HFF-Myc (cell line): Measurements from ENCODE around the gene STXBP5.

Experiments used
- DNase-seq: peaks from one replicate; pipeline ENCODE4 v3.0.0-alpha.2; 2011; ENCODE audit warnings: low read depth; ENCODE audit errors: extremely low read depth
- H3K4me3 ChIP-seq: replicated peaks from 2 replicates; pipeline ENCODE4 v1.5.1; 2011; ENCODE audit warnings: low read depth, mild to moderate bottlenecking, control low read depth, low read length
- TF ChIP-seq, protein P1 (sequence below): IDR thresholded peaks from 2 replicates; pipeline ENCODE4 v1.5.1; 2012; ENCODE audit warnings: mild to moderate bottlenecking, low read depth, low read length, control low read depth; ENCODE audit errors: missing control alignments

Gene STXBP5

GRCh38 chr6:147231589-147231988, 27.4 kb downstream of the STXBP5 start:
- DNase-seq = no peak
- TF ChIP-seq, protein P1, sequence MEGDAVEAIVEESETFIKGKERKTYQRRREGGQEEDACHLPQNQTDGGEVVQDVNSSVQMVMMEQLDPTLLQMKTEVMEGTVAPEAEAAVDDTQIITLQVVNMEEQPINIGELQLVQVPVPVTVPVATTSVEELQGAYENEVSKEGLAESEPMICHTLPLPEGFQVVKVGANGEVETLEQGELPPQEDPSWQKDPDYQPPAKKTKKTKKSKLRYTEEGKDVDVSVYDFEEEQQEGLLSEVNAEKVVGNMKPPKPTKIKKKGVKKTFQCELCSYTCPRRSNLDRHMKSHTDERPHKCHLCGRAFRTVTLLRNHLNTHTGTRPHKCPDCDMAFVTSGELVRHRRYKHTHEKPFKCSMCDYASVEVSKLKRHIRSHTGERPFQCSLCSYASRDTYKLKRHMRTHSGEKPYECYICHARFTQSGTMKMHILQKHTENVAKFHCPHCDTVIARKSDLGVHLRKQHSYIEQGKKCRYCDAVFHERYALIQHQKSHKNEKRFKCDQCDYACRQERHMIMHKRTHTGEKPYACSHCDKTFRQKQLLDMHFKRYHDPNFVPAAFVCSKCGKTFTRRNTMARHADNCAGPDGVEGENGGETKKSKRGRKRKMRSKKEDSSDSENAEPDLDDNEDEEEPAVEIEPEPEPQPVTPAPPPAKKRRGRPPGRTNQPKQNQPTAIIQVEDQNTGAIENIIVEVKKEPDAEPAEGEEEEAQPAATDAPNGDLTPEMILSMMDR = no peak
- no peak overlapping the region for H3K4me3 ChIP-seq

- DNase-seq = no peak
- H3K4me3 ChIP-seq = no peak overlapping the region
- TF ChIP-seq, protein P1 = no peak
Measured at GRCh38 chr6:147234685-147235084, 30.5 kb downstream of the STXBP5 start.

- no peak for DNase-seq
- TF ChIP-seq, protein P1 = no peak
- H3K4me3 ChIP-seq = no peak overlapping the region
Measured at GRCh38 chr6:147238164-147238563, 33.9 kb downstream of the STXBP5 start.

GRCh38 chr6:147238906-147239305, 34.7 kb downstream of the STXBP5 start:
- DNase-seq = no peak
- TF ChIP-seq, protein P1 = no peak
- H3K4me3 ChIP-seq = no peak overlapping the region

DNA sequence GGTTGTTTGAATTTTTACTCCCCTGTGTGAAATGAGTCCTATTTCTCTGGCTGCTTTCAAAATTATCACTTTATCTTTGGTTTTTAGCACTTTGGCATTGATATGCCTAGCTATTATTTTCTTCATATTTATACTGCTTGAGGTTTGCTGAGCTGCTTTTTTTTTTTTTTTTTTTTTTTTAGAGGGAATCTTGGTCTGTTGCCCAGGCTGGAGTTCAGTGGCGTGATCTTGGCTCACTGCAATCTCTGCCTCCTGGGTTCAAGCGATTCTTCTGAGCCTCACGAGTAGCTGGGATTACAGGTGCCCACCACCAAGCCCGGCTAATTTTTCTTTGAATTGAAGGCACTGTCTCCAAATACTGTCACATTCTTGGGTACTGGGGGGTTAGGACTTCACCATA, 40.6 kb downstream of the STXBP5 start:
- TF ChIP-seq, protein P1 = no peak
- no peak overlapping the region for H3K4me3 ChIP-seq
- DNase-seq = no peak

DNA sequence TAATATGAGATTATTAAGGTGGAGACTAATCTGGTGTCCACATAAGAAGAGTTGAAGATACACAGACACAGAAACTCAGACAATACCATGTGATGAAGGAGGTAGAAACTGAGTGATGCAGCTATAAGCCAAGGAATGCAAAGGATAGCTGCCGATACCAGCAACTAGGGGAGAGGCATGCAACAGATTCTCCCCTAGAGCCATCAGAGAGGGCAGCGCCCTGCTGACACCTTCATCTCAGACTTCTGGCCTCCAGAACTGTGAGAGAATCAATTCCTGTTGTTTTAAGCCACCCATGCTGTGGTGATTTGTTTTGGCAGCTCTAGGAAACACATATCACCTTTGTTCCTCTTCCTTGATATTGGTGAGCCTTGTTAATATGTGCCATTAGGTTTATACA, 41.5 kb downstream of the STXBP5 start:
- no peak for DNase-seq
- H3K4me3 ChIP-seq = no peak overlapping the region
- TF ChIP-seq, protein P1 = no peak

DNA sequence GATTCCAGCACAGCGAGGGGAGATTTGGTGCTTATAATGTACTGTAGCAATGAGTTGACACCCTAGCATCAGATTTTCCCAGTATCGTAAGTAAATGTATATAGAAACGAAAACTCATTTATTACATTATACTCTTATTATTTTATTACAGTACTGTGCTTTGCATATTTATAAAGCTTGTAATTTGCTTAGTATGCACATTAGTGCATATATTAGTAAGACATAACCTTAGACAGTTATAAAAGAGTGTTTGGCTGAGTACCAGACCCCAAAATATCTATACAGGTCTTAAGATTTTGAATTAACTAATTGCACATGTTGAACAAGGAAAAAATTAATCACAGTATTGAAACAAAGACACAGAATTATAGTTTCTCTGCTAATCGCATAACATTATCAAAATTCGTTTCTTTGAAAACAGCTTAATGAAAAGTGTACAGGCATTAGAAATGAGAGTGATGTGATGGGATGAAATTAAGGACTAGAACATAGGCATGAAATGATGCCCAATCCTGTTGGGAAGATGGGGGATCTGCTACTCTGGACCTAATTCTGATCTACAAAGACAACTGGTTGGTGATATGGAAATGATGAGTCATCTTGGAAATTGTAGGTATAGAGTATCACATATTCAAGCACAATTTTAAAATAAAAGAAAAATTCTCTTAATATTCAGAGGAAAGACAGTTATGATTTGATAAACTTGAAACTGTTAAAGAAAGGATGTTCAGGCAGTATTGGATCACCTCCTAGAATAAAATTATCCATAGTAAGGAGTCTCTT, 42.8 kb downstream of the STXBP5 start:
- TF ChIP-seq, protein P1 = no peak
- H3K4me3 ChIP-seq = no peak overlapping the region
- DNase-seq = no peak
